Lower lobe of right lung (tissue), 2 donors: ENCODE measurements around the gene KCNG2. TPM values are rescaled to one million over a fixed set of nuclear protein-coding genes. Genes with fewer than 3 reads are reported as not detected.
"Not testable (repeated sequence)": the region's sequence is repeated elsewhere in the genome, so short reads cannot be mapped to it uniquely, and the experiment has no call there.

Source experiments
- ATAC-seq, 2 donors: fragments of 200-7000 bp; cut with Tn5 transposase; one replicate each; pipeline ENCODE4 v1.9.1; 2020 to 2022; ENCODE audit warnings: mild to moderate bottlenecking in 2 of 2, moderate library complexity in 2 of 2
- DNase-seq: peaks from one replicate; pipeline ENCODE4 v3.0.0-alpha.2; 2020
- H3K27ac ChIP-seq: fragments of 200-600 bp; one replicate; pipeline ENCODE4 v1.8.0; 2022
- H3K27me3 ChIP-seq: fragments of 200-600 bp; one replicate; pipeline ENCODE4 v1.8.0; 2022; ENCODE audit warnings: low read depth
- H3K36me3 ChIP-seq: fragments of 200-600 bp; one replicate; pipeline ENCODE4 v1.8.0; 2022; ENCODE audit warnings: mild to moderate bottlenecking
- H3K4me1 ChIP-seq: fragments of 200-600 bp; one replicate; pipeline ENCODE4 v1.8.0; 2022
- H3K4me3 ChIP-seq: fragments of 200-600 bp; one replicate; pipeline ENCODE4 v1.8.0; 2022; ENCODE audit warnings: mild to moderate bottlenecking
- H3K9me3 ChIP-seq: fragments of 200-600 bp; one replicate; pipeline ENCODE4 v1.8.0; 2022
- CTCF ChIP-seq: fragments of 200-600 bp; IDR thresholded peaks from one replicate; pipeline ENCODE4 v1.8.0; 2022; ENCODE audit warnings: antibody characterized with exemption, mild to moderate bottlenecking
- intact Hi-C: fragments of 100-400 bp; cut with DNase I; formaldehyde crosslinking; loops from one replicate; pipeline ENCODE4 v1.11.0; 2022
- total RNA-seq: library from RNA; stranded (reverse); fragmentation: NEBNext Ultra II Directional; extraction: Animal tissue kit (Norgen Biotek cat#: 25700); gene quantifications from one replicate; pipeline ENCODE4 v1.2.1, GENCODE V29; 2021
- donor health status: DM: no; HTN: yes; CAD: no; lungs with severe emphysema.

KCNG2 gene
- total RNA-seq, 1 donor from 2014 or later, result 0.50 TPM

- no peak for TF ChIP-seq CTCF
- ATAC-seq, result no peak
- intact Hi-C loops, result no loop called here
- Histone ChIP-seq H3K36me3 (no peaks in the 10 kb centered on the region), H3K27ac (no peak overlapping the region), H3K4me3 (no peak overlapping the region), H3K9me3 (no peaks in the 10 kb centered on the region), H3K4me1 (no peaks in the 10 kb centered on the region), H3K27me3 (no peaks in the 10 kb centered on the region)
- DNase-seq, result no peak
These were observed 65.6 kb downstream of the KCNG2 start for GRCh38 chr18:79863161-79864005.

- DNase-seq (no peak), ATAC-seq (no peak)
- TF ChIP-seq CTCF, result no peak
- H3K9me3 ChIP-seq, result no peaks in the 10 kb centered on the region
- H3K27me3 ChIP-seq, result no peaks in the 10 kb centered on the region
- no peaks in the 10 kb centered on the region for H3K36me3 ChIP-seq
- no peak overlapping the region for H3K27ac ChIP-seq
- intact Hi-C loops, result no loop called here
- no peaks in the 10 kb centered on the region for H3K4me1 ChIP-seq
- no peak overlapping the region for H3K4me3 ChIP-seq
These were observed 66.4 kb downstream of the KCNG2 start for GRCh38 chr18:79864006-79864725.

GRCh38 chr18:79864955-79865354, 67.2 kb downstream of the KCNG2 start:
- H3K4me1 ChIP-seq, ATAC-seq, H3K9me3 ChIP-seq, DNase-seq, H3K27me3 ChIP-seq, H3K36me3 ChIP-seq, H3K4me3 ChIP-seq, intact Hi-C loops, H3K27ac ChIP-seq: not testable (repeated sequence)

GRCh38 chr18:79865951-79866350, 68.2 kb downstream of the KCNG2 start:
- not testable (repeated sequence) for DNase-seq

GRCh38 chr18:79866889-79867574, 69.3 kb downstream of the KCNG2 start:
- Histone ChIP-seq H3K9me3 (no peaks in the 10 kb centered on the region), H3K36me3 (no peaks in the 10 kb centered on the region), H3K27me3 (peaks cover 4% of the 10 kb centered on the region), H3K4me3 (no peak overlapping the region), H3K4me1 (no peaks in the 10 kb centered on the region), H3K27ac (no peak overlapping the region)
- no peak for DNase-seq
- intact Hi-C loops, result no loop called here
- ATAC-seq, result no peak
- TF ChIP-seq CTCF, result no peak

More at GRCh38 chr18:79865951-79866350, 68.2 kb downstream of the KCNG2 start:
- intact Hi-C loops, H3K27me3 ChIP-seq, H3K4me1 ChIP-seq, H3K9me3 ChIP-seq, H3K36me3 ChIP-seq, H3K4me3 ChIP-seq, ATAC-seq, H3K27ac ChIP-seq: not testable (repeated sequence)

- H3K27me3 ChIP-seq, result peaks cover 4% of the 10 kb centered on the region
- no peak for DNase-seq
- H3K27ac ChIP-seq, result no peak overlapping the region
- no peaks in the 10 kb centered on the region for H3K4me1 ChIP-seq
- no peak for TF ChIP-seq CTCF
- intact Hi-C loops, result no loop called here
- H3K36me3 ChIP-seq, result no peaks in the 10 kb centered on the region
- no peak for ATAC-seq
- H3K4me3 ChIP-seq, result no peak overlapping the region
- H3K9me3 ChIP-seq, result no peaks in the 10 kb centered on the region
These were observed 69.9 kb downstream of the KCNG2 start for GRCh38 chr18:79867666-79868065.
